Adipocyte (in vitro differentiated cells): Measurements from ENCODE around the gene VAPB.

Experiments used
- DNase-seq: peaks from one replicate; pipeline ENCODE4 v3.0.0-alpha.2; 2015; ENCODE audit warnings: low read depth
- H3K27me3 ChIP-seq: replicated peaks from 2 replicates; pipeline ENCODE4 v1.7.0; 2013; ENCODE audit warnings: mild to moderate bottlenecking, low read length, moderate library complexity; ENCODE audit not compliant: control insufficient read depth, insufficient read depth
- H3K36me3 ChIP-seq: 2 replicates; pipeline ENCODE4 v1.7.0; 2013; ENCODE audit warnings: low read length, mild to moderate bottlenecking, moderate library complexity; ENCODE audit not compliant: control insufficient read depth, insufficient read depth, severe bottlenecking
- H3K4me1 ChIP-seq: 2 replicates; pipeline ENCODE4 v1.7.0; 2013; ENCODE audit warnings: mild to moderate bottlenecking, low read length, moderate library complexity; ENCODE audit not compliant: control insufficient read depth, insufficient read depth
- H3K4me3 ChIP-seq: 2 replicates; pipeline ENCODE4 v1.7.0; 2013; ENCODE audit warnings: mild to moderate bottlenecking, low read length, moderate library complexity
- H3K9ac ChIP-seq: 2 replicates; pipeline ENCODE4 v1.7.0; 2013; ENCODE audit warnings: mild to moderate bottlenecking, low read length, moderate library complexity
- H3K9me3 ChIP-seq: 2 replicates; pipeline ENCODE4 v1.7.0; 2013; ENCODE audit warnings: mild to moderate bottlenecking, low read length, moderate library complexity; ENCODE audit not compliant: control insufficient read depth

VAPB gene

GRCh38 chr20:58428364-58428763 is 39.3 kb downstream of the VAPB start:
- Histone ChIP-seq H3K4me3 (no peak overlapping the region), H3K27me3 (no peaks in the 10 kb centered on the region), H3K9ac (no peak overlapping the region), H3K36me3 (peaks cover 21% of the 10 kb centered on the region), H3K4me1 (peaks cover 27% of the 10 kb centered on the region), H3K9me3 (no peaks in the 10 kb centered on the region)
- no peak for DNase-seq

GRCh38 chr20:58429303-58429702 is 40.3 kb downstream of the VAPB start:
- no peaks in the 10 kb centered on the region for H3K9me3 ChIP-seq
- DNase-seq: no peak
- H3K9ac ChIP-seq: no peak overlapping the region
- H3K36me3 ChIP-seq: peaks cover 17% of the 10 kb centered on the region
- H3K4me3 ChIP-seq: no peak overlapping the region
- no peaks in the 10 kb centered on the region for H3K27me3 ChIP-seq
- peaks cover 37% of the 10 kb centered on the region for H3K4me1 ChIP-seq

- Histone ChIP-seq H3K9me3 (no peaks in the 10 kb centered on the region), H3K4me1 (peaks cover 42% of the 10 kb centered on the region), H3K36me3 (peaks cover 9% of the 10 kb centered on the region), H3K4me3 (no peak overlapping the region), H3K27me3 (no peaks in the 10 kb centered on the region), H3K9ac (no peak overlapping the region)
- peak; percentile 60 for DNase-seq
Observed at GRCh38 chr20:58431134-58431533, 42.1 kb downstream of the VAPB start.

DNA sequence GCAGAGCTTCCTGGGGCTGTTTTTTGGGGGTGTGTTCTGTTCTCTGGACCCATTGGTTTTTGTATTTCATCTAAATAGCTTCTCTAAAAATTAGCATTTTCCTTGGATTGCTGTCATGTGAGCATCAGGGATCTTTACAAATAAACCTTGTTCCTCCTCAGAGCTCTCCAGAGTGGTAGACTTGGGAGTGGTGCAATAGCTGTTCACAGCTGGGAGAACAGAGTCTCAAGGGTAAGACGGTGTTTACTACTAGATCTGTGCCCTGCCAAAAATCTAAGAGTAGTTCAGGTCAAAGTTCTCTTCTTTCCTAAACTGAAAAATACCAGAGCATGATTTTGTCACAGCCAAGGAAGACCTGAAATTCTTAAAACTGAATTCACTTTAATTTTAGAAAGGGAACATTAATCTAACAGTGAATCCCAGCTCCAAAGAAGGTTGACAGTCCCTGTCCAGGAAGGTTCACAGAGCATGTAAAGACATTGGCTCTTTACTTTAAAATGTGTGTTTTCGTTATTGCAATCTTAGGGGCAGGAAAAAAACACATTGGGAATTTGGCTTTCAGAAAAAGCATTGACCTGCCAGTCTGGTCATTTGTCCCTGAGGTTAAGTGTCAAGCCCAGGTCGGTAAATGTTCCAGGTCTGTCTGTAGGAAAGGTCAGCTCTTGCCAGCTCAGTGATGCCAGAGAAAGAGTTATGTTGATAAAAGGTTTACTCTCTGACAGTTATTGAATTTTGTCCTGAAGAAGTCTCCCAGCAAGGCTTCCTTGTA is 43.3 kb downstream of the VAPB start:
- Histone ChIP-seq H3K36me3 (peaks cover 2% of the 10 kb centered on the region), H3K9ac (peak overlapping the region; percentile 31), H3K4me3 (peak overlapping the region; percentile 54), H3K4me1 (peaks cover 42% of the 10 kb centered on the region), H3K27me3 (no peaks in the 10 kb centered on the region), H3K9me3 (no peaks in the 10 kb centered on the region)
- DNase-seq: peak; percentile 71

GRCh38 chr20:58433029-58433647 is 44.1 kb downstream of the VAPB start:
- H3K36me3 ChIP-seq: no peaks in the 10 kb centered on the region
- peaks cover 42% of the 10 kb centered on the region for H3K4me1 ChIP-seq
- H3K9me3 ChIP-seq: no peaks in the 10 kb centered on the region
- H3K4me3 ChIP-seq: no peak overlapping the region
- no peaks in the 10 kb centered on the region for H3K27me3 ChIP-seq
- no peak overlapping the region for H3K9ac ChIP-seq
- DNase-seq: no peak

DNA sequence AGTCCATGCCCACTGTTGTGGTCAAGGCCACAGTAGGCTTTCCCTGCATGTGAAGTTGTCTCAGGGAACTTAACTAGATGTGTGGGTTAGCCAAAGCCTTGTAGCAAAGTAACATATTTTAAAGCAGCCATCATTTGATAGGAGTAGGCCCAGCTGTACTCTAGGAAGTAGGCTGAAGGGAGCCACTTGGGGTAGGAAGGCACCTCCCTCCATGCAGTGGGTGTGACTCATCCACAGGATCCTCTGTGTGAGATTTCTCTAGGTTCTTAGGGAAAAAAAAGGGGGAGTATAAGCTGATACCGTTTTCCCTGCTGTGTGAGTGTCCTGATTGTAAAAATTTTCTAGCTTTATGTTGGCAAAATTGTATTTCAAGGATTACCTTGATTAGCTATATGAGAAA is 44.7 kb downstream of the VAPB start:
- Histone ChIP-seq H3K4me1 (peaks cover 42% of the 10 kb centered on the region), H3K9ac (no peak overlapping the region), H3K9me3 (no peaks in the 10 kb centered on the region), H3K36me3 (peaks cover 4% of the 10 kb centered on the region), H3K27me3 (no peaks in the 10 kb centered on the region), H3K4me3 (no peak overlapping the region)
- peak; percentile 48 for DNase-seq

DNA sequence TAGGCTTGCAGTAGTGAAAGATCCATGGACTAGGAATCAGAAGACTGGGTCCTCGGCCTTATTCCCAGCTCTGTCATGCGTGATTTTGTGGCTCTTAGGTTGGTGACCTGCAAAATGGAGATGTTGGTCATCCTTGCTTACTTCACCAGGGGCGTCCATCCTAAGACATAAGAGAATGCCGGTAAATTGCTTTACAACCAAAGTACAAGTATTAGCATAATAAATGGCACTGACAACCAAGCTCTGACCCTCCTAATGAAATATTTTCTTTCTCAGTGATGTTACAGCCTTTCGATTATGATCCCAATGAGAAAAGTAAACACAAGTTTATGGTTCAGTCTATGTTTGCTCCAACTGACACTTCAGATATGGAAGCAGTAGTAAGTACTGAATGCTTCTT is 45.3 kb downstream of the VAPB start:
- Histone ChIP-seq H3K36me3 (peaks cover 4% of the 10 kb centered on the region), H3K27me3 (no peaks in the 10 kb centered on the region), H3K9me3 (no peaks in the 10 kb centered on the region), H3K9ac (no peak overlapping the region), H3K4me3 (no peak overlapping the region), H3K4me1 (peaks cover 45% of the 10 kb centered on the region)
- no peak for DNase-seq

DNA sequence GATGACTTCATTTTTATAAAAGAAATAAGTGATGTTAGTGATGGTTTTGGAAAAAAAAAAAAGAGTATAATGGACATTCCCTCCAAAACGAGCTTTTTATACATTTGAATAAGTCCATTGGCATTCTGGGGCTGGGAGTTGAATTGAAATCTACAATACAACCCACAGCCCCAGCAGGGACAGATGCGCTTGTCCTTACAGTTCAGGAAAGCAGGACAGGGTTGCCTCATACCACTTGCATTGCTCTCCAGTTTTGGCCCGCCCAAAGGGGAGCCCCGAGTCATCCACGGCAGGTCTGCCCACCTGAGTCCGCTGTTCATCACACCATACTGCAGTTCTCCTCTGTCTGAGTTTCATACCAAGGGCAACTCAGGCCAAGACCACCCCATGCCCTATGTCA is 46.2 kb downstream of the VAPB start:
- H3K4me3 ChIP-seq: no peak overlapping the region
- H3K4me1 ChIP-seq: peaks cover 54% of the 10 kb centered on the region
- no peaks in the 10 kb centered on the region for H3K9me3 ChIP-seq
- H3K27me3 ChIP-seq: no peaks in the 10 kb centered on the region
- H3K36me3 ChIP-seq: peaks cover 4% of the 10 kb centered on the region
- DNase-seq: no peak
- no peak overlapping the region for H3K9ac ChIP-seq

- no peak overlapping the region for H3K9ac ChIP-seq
- DNase-seq: no peak
- H3K4me1 ChIP-seq: peaks cover 46% of the 10 kb centered on the region
- no peak overlapping the region for H3K4me3 ChIP-seq
- H3K27me3 ChIP-seq: no peaks in the 10 kb centered on the region
- no peaks in the 10 kb centered on the region for H3K9me3 ChIP-seq
- H3K36me3 ChIP-seq: peaks cover 9% of the 10 kb centered on the region
Observed at GRCh38 chr20:58436868-58437645, 48.0 kb downstream of the VAPB start.

- Histone ChIP-seq H3K9ac (no peak overlapping the region), H3K4me3 (no peak overlapping the region), H3K36me3 (peaks cover 21% of the 10 kb centered on the region), H3K27me3 (no peaks in the 10 kb centered on the region), H3K4me1 (peaks cover 24% of the 10 kb centered on the region), H3K9me3 (no peaks in the 10 kb centered on the region)
- no peak for DNase-seq
Observed at GRCh38 chr20:58438970-58439808, 50.2 kb downstream of the VAPB start.
